GM12801 (cell line): Measurements from ENCODE around the gene PCSK1.

ENCODE experiments used
- TF ChIP-seq, protein P1 (sequence below): IDR thresholded peaks from one replicate; pipeline ENCODE4 v1.5.1; 2011; ENCODE audit warnings: control low read depth; ENCODE audit not compliant: insufficient read length; ENCODE audit errors: extremely low read depth

Gene PCSK1

DNA sequence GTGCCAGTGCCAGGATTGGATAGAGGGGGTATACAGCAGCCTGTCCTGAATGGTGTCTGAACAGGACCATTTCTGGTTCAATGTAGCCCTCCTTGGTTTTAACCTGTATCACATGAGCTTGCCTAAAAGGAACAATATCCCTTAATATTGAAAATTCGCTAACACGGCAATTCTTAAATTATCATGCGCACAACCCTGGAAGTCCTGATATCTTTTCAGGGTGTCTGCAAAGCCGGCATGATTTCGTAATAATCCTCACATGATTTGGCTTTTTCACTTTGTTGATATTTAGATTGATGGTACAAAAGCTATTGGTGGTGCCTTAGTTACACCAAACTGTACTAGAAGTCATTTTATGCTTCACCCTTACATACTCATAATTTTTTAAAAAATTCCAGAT, 53.2 kb downstream of the PCSK1 start:
- TF ChIP-seq, protein P1, sequence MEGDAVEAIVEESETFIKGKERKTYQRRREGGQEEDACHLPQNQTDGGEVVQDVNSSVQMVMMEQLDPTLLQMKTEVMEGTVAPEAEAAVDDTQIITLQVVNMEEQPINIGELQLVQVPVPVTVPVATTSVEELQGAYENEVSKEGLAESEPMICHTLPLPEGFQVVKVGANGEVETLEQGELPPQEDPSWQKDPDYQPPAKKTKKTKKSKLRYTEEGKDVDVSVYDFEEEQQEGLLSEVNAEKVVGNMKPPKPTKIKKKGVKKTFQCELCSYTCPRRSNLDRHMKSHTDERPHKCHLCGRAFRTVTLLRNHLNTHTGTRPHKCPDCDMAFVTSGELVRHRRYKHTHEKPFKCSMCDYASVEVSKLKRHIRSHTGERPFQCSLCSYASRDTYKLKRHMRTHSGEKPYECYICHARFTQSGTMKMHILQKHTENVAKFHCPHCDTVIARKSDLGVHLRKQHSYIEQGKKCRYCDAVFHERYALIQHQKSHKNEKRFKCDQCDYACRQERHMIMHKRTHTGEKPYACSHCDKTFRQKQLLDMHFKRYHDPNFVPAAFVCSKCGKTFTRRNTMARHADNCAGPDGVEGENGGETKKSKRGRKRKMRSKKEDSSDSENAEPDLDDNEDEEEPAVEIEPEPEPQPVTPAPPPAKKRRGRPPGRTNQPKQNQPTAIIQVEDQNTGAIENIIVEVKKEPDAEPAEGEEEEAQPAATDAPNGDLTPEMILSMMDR: no peak

DNA sequence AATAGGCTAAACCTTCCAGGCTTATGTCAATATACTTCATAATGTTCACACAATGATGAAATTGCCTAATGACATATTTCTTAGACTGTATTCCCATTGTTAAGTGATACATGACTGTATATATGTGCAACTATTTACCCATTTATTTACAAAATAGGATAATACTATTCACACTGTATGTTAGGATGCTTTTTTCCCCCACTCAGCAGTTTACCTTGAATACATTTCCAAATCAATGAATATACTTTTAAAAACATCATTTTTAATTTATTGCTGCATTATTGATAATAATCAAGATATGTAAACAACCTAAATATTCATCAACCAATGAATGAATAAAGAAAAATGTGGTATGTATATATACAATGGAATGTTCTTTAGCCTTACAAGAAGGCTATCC, 55.5 kb downstream of the PCSK1 start:
- TF ChIP-seq, protein P1: no peak

DNA sequence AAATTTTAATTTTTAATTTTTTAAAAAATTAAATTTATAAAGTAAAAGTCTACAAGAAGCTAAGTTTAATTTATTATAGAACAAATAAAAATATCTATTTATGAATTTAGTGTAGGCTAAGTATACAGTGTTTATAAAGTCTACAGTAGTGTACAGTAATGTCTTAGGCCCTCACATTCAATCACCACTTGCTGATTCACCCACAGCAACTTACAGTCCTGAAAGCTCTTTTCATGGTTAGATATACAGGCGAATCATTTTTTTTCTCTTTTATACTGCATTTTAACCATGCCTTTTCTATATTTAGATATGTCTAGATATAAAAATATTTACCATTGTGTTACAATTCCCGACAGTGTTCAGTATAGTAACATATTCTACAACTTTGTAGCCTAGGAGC, 55.9 kb downstream of the PCSK1 start:
- TF ChIP-seq, protein P1: no peak

DNA sequence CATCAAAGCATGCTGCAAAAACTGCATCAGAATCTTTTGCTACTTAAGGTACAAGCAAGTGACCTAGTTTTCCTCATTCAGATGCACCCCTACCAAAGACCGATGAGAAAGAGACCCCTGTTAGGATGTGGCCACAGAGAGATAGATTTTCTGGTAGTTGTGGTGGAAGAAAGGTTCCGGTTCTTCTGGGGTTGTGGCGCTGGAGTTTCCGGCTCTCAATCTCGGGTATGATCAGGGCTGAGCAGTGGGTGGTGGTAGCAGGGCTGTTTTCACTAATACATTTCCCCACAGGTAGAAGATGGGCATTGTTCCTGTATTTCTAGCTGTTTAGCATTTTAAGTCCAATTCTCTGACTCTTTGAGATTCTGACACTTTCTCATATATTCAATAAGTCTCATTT, 58.4 kb downstream of the PCSK1 start:
- TF ChIP-seq, protein P1: no peak

DNA sequence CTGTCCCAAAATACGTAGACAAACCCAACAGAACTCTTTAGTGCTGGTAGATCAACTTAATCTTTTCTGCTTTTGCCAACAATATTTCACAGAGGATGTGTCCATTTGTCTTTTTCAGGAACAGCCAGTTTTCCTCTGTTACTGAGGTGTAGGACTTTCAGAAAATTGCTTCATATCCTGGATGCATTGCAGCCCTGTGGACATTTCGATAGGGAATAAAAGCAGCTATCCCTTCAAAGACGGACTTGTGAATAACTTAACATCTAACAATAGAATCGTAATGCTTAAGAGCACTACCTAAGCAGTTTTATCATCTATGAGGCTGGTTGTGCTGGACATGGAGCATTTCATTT, 59.7 kb downstream of the PCSK1 start:
- TF ChIP-seq, protein P1: no peak

DNA sequence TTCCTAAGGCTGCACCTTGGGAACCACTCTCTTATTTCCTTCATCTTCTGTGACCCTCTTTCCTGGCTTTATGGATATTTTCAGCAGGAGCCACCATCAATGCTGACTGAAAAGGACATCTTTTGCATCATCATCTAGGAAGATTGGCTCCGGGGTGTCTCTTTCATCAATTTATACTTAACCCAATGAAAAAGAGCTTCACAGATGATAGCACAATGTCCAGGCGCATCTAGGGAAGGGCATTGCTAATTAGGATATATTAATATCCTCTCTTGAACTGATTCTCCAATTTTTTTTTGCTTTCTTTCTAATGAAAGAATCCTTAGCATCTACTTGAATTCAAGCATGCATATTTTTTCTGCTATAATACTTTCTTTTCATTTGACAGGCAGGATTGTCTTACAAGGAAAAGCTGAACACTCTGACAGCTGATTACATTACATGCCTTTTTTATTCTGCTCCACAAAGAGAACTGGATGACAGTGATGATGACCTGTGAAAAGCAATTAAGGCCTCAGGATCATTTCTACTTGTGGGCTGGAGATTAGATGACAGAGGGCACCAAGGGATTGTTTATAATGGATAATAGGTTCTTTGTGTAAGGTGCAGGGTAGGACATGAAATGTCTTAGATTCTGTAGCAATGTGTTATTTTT, 60.2 kb downstream of the PCSK1 start:
- TF ChIP-seq, protein P1: no peak

DNA sequence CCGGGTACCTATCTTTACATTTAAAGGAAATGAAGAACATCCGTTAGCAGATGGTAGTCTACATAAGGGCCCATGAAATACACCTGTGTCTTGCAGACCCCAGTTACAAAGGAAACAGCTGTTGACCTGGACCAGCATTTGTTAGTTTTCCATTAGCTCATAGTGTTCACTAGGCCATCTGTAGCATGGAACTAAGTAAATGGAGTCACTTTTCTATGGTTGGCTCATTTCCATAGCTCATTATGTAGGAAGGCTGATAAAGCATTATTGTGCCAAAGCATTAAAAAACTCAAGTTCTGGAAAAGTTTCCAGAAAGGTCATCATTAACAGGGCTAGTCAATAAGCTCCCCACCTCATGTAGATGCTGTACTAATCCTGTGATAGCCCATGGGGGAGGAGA, 62.1 kb downstream of the PCSK1 start:
- TF ChIP-seq, protein P1: no peak
